Stimulated activated CD4-positive, alpha-beta T cell treated with anti-CD3 and anti-CD28 coated beads, Interleukin-4, amount 100 ng/mL, for 1 hour (primary cell): ENCODE measurements around the gene HS3ST5.
"Not testable (repeated sequence)": the region's sequence is repeated elsewhere in the genome, so short reads cannot be mapped to it uniquely, and the experiment has no call there.

Source experiments
- DNase-seq: peaks from one replicate; pipeline ENCODE4 v3.0.0-alpha.2; 2020

HS3ST5 gene

GRCh38 chr6:114181664-114182063 is 161.2 kb downstream of the HS3ST5 start:
- DNase-seq, result no peak

GRCh38 chr6:114179411-114179810 is 163.4 kb downstream of the HS3ST5 start:
- no peak for DNase-seq

- no peak for DNase-seq
These were observed 166.1 kb downstream of the HS3ST5 start for GRCh38 chr6:114176726-114177125.

- DNase-seq, result no peak
These were observed 170.1 kb downstream of the HS3ST5 start for GRCh38 chr6:114172576-114173260.

- no peak for DNase-seq
These were observed 171.3 kb downstream of the HS3ST5 start for GRCh38 chr6:114171473-114171872.

- DNase-seq, result no peak
These were observed 171.8 kb downstream of the HS3ST5 start for GRCh38 chr6:114170958-114171387.

GRCh38 chr6:114170372-114170771 is 172.5 kb downstream of the HS3ST5 start:
- no peak for DNase-seq

- DNase-seq, result no peak
These were observed 173.1 kb downstream of the HS3ST5 start for GRCh38 chr6:114169763-114170162.

- no peak for DNase-seq
These were observed 174.9 kb downstream of the HS3ST5 start for GRCh38 chr6:114167583-114168576.

- DNase-seq, result no peak
These were observed 178.6 kb downstream of the HS3ST5 start for GRCh38 chr6:114164207-114164606.

GRCh38 chr6:114162691-114163347 is 180.0 kb downstream of the HS3ST5 start:
- no peak for DNase-seq

GRCh38 chr6:114160881-114161280 is 181.9 kb downstream of the HS3ST5 start:
- DNase-seq, result no peak

- no peak for DNase-seq
These were observed 183.1 kb downstream of the HS3ST5 start for GRCh38 chr6:114159727-114160126.

GRCh38 chr6:114158838-114159694 is 183.8 kb downstream of the HS3ST5 start:
- no peak for DNase-seq

GRCh38 chr6:114158411-114158810 is 184.4 kb downstream of the HS3ST5 start:
- DNase-seq, result no peak

GRCh38 chr6:114157848-114158247 is 185.0 kb downstream of the HS3ST5 start:
- DNase-seq, result no peak

- no peak for DNase-seq
These were observed 187.1 kb downstream of the HS3ST5 start for GRCh38 chr6:114155763-114156162.

- no peak for DNase-seq
These were observed 188.0 kb downstream of the HS3ST5 start for GRCh38 chr6:114154812-114155211.

- DNase-seq, result no peak
These were observed 189.4 kb downstream of the HS3ST5 start for GRCh38 chr6:114153448-114153847.

GRCh38 chr6:114151064-114151690 is 191.6 kb downstream of the HS3ST5 start:
- no peak for DNase-seq

- DNase-seq, result not testable (repeated sequence)
These were observed 193.6 kb downstream of the HS3ST5 start for GRCh38 chr6:114149182-114149581.
